Stimulated activated CD4-positive, alpha-beta T cell treated with anti-CD3 and anti-CD28 coated beads, Interleukin-4, amount 100 ng/mL, for 4 hours (primary cell): ENCODE data around the gene TXLNA.

Experiments
- DNase-seq, 2 experiments: peaks; one replicate each; pipeline ENCODE4 v3.0.0-alpha.2; 2020

Gene TXLNA

GRCh38 chr1:32186077-32186476 lies 6.6 kb downstream of the TXLNA start:
- DNase-seq = no peak

GRCh38 chr1:32186491-32186890 lies 7.0 kb downstream of the TXLNA start:
- no peak for DNase-seq

- DNase-seq = no peak
These were observed 8.4 kb downstream of the TXLNA start for GRCh38 chr1:32187850-32188249.

GRCh38 chr1:32192220-32192948 lies 12.9 kb downstream of the TXLNA start:
- DNase-seq = no peak

GRCh38 chr1:32194984-32195383 lies 15.5 kb downstream of the TXLNA start:
- DNase-seq = no peak

- no peak for DNase-seq
These were observed 16.1 kb downstream of the TXLNA start for GRCh38 chr1:32195531-32195930.

DNA sequence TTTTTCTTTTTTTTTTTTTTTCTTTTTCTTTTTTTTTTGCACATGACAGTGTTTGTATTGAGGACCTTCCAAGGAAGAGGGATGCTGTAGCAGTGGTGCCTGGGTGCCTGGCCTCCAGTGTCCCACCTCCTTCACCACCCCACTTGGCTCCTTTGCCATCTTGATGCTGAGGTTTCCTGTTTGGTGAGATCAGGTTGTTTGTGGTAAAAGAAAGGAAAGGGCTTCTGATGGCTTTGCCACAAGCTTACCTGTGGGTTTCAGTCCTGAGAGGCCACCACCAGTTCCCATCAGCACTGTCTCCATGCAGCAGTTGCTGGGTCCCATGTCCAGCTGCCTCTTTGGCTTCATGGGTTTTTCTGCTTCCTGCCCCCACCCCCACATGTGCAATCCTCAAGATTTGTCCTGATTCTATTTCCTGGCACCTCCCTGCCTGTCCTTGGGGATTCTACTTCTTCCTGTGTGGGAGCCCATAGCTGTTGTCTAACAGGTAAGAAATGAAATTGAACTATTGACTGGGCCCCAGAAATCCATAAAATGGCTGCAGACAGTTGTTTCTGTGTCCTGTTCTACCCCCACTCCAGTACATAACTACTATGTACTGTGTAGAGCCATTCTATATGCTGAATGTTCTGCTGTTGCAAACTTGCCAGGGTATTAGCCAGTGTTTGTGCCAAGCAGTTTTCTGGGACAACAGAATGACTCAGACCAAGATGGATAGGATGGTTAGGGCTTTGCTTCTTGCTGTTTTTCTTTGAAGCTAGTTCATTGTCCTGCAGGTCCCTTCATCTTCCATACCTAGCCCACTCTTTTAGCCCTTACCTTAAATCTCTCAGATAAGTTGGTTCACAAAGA lies 16.7 kb downstream of the TXLNA start:
- DNase-seq = no peak

DNA sequence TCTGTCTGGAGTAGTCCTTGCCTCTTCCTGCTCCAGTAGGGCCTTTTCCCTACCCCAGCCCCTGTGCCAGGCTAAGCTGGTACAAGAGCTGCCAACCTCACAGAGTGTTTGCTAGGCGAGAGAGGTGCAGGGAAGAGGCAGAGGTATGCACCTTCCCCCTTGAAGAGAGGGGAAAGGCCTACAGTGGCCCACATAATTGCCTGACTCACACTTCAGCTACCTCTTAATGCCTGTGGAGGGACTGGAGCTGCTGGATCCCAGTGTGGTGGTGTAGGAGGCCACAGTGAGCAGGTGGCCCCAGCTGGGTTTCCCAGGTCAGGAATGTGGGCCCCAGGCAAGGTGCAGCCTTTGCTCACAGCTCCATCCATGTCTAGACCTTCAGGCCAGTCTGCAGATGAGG lies 17.6 kb downstream of the TXLNA start:
- DNase-seq = no peak

DNA sequence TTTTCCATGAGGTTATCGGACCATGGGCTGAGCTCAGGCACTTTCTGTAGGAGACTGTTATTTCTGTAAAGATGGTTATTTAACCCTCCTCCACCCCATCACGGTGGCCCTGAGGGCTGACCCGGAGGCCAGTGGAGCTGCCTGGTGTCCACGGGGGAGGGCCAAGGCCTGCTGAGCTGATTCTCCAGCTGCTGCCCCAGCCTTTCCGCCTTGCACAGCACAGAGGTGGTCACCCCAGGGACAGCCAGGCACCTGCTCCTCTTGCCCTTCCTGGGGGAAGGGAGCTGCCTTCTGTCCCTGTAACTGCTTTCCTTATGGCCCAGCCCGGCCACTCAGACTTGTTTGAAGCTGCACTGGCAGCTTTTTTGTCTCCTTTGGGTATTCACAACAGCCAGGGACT lies 18.4 kb downstream of the TXLNA start:
- DNase-seq = no peak

DNA sequence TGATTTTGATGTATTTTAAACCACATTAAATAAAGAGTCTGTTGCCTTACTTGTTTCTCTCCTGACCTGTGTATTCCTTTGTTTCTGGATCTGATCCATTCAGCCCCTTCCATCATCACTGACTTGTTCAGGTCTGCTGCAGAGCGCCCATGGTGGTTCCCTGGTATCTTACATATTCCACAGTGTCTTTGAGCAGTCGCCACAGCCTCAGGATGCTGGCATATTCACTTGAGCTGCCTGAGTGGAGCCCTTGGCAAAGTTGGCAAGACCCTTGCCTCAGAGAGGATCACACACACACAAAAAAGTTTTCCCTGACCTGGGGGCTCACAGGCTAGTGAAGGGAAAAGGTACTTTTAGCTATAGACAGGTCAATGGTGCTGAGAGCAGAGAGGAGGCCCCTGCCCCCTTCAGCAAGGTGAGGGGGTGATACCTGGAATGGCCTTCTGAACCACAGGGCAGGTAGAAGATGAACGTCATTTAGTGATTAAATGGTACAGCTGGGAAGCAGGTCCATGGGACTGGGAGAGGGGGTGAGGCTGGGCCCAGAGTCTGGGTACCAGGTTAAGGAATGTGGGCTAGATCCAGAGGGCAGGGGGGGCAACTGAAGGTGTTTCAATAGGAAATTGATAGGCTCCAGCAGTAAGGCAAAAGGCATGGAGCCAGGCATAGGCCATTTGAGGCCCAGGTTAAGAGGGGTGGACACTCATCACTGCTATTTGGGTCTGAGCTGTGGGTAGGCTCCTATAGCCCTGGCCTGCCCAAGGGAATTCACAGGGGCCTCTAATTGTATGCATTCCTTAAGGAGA lies 19.0 kb downstream of the TXLNA start:
- no peak for DNase-seq

GRCh38 chr1:32199043-32199716 lies 19.7 kb downstream of the TXLNA start:
- DNase-seq = no peak

GRCh38 chr1:32199717-32200072 lies 20.2 kb downstream of the TXLNA start:
- DNase-seq = no peak

DNA sequence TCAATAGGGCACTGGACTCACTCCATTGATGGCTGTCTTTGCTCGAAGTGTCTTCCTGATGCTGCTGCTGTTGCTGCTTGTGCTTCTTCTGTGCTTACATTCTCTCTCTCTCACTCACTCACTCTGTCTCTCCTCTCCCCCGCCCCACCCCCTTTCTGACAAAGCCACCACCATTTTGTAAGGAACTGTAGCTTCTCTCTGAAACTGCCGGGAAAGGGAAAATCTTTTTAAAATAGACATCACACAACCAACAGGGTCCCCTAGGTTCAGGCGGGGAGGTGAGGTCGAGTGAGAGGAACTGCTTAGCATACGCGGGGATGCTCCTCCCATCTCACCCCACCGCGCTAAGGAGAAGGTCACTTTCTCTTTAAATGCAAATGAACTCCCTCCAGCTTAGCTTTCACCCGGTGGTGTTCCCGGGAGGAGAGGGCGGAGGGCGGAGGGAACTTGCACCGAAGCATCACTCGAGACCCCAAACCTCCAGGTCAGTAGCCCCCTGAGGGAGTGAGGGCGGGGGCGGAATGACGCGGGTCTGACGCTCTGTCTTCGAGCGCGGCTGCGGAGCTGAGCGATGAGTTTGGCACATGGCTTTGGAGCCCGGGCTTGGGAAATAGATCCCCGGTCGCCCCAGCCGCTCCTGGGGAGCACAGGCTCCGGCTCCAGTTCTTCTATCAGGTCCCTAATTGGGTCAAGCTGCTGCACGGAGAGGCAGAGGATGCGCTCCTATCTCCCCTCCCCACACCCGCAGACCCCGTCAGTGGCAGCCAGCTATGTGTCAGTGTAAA lies 20.9 kb downstream of the TXLNA start, which contains the start of gene CCDC28B:
TSS of gene CCDC28B (plus strand) at position 370 of the 785 bp plus-strand sequence. CDS start 1,341 bp downstream, outside the sequence.
- peak; percentile 44 to 46 for DNase-seq

DNA sequence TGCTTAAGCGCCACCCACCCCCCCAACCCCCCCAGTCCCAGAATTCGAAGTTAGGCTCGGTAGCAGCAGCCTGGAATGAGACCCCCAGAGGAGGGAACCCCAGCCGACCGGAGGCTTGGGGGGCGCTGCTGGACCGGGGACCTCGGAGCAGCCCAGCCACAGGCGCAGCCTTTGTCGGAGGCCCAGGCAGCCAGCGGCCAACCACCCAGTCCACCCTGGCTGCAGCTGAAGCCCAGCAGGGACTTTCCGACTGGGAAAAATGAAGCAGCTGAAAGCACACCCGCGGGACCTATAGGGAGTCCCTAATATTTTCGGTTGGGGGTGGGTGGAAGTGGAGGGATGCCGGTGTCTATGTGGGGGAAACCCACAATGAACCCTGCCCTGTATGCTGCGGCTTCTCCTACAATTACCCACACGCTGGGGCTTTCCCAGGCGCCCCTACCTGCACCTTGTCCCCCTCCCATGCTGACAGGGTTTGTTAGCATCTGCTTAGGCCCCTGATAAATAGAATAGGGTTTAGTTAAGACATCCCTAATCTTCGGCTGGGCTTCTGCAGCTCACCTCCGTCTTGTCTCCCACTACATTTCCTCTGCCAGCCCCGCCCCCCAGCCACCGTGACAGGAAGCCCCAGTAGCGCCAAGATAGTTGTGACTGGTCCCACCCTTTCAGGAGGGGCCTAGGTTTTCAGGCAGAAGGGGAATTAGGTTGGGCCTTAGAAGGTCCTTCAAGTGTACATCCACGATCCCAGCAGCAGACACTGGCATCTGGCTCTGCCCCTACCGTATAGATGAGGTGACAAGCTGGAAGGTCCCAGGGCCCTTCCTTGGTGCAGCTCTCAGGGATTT lies 21.8 kb downstream of the TXLNA start:
- DNase-seq = peak; percentile 72 to 73

GRCh38 chr1:32204943-32205361 lies 25.5 kb downstream of the TXLNA start:
- no peak for DNase-seq

DNA sequence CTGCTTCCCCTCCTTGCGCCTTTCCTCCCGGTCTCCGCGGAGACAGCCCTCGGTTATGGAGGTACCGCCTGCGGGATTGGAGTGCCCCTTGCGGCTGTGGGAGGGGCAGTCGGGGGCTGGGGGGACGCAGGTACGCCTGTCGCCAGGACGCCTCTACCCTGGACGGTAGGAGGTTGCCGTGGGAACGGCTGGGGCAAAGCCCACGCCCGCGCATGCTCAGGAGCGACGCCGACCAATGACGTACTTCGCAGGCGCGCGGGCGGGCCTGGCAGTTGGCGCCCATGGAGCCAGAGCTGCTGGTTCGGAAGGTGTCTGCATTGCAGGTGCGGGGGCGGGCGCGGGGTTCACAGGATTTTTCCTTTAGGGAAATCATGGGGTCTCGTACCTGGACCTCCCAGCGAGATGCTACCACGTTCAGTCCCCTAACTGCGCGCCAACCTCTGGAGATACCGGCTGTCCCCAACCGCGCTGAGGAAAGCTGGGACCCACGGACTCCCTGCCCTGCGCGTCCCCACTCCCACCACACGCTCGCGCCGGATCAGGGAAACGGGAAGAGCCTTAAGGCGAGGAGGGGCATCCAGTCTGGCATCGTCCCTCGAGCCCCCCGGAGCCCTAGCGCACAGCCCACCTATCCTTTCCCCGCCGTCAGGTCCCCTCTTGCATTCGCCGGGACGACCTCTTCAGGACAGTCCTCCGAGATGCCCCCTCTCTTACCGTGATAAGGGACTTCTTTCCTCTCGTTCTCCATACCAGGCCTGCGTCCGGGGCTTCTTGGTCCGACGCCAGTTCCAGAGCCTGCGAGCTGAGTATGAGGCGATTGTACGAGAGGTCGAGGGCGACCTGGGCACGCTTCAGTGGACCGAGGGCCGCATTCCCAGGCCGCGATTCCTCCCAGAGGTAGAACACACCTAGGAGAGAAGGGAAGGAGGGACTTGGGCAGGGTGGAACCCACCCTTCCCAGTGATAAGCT lies 26.2 kb downstream of the TXLNA start, which contains the start of gene IQCC:
TSS of gene IQCC (plus strand) at position 271 of the 970 bp plus-strand sequence. CDS start at position 282, 11 bp downstream.
- DNase-seq = peak; percentile 82 to 85

DNA sequence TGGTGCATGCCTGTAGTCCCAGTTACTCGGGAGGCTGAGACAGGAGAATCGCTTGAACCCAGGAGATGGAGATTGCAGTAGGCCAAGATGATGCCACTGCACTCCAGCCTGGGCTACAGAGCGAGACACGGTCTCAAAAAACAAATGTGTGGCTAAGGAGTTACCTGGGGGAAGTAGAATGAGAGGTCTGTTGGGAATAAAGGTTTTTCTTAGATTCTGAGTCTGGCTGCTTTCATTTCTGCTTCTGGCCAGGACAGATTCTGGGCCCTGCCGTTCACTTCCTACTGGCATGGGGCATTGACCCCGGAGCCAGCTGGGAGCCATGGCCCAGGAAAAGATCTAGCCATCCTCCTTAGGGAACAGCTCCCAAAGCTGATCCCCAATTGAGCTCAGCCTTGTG lies 29.0 kb downstream of the TXLNA start:
- no peak for DNase-seq

DNA sequence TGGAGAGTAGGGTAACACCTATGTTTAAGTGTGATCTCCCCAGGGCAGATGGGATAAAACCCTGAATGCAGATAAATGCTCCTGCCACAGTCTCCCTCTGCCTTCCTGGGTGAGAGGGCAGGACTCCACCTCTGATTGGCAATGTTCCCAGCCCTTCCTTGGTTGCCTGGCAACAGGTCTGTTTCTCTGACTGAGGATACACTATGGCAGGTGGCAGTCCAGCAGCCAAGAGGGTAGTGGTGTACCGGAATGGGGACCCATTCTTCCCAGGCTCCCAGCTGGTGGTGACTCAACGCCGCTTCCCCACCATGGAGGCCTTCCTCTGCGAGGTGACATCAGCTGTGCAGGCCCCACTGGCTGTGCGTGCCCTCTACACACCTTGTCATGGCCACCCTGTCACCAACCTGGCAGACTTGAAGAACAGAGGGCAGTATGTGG lies 29.4 kb downstream of the TXLNA start, which contains the start of gene DCDC2B:
TSS of gene DCDC2B (plus strand) at position 199 of the 438 bp plus-strand sequence. CDS start at position 204, 5 bp downstream.
- no peak for DNase-seq
